ENCODE data around the gene RNU1-4. TPM values are rescaled to one million over a fixed set of nuclear protein-coding genes. Genes with fewer than 3 reads are reported as not detected.
"Not testable (repeated sequence)": the region's sequence is repeated elsewhere in the genome, so short reads cannot be mapped to it uniquely, and the experiment has no call there.

The RNU1-4 gene
- polyA plus RNA-seq, 3 donors = not detected

- not testable (repeated sequence) for DNase-seq
These were observed 14.7 kb upstream of the RNU1-4 start for GRCh38 chr1:16725439-16726245.

GRCh38 chr1:16727190-16728111 is 12.9 kb upstream of the RNU1-4 start:
- no peak for DNase-seq

DNA sequence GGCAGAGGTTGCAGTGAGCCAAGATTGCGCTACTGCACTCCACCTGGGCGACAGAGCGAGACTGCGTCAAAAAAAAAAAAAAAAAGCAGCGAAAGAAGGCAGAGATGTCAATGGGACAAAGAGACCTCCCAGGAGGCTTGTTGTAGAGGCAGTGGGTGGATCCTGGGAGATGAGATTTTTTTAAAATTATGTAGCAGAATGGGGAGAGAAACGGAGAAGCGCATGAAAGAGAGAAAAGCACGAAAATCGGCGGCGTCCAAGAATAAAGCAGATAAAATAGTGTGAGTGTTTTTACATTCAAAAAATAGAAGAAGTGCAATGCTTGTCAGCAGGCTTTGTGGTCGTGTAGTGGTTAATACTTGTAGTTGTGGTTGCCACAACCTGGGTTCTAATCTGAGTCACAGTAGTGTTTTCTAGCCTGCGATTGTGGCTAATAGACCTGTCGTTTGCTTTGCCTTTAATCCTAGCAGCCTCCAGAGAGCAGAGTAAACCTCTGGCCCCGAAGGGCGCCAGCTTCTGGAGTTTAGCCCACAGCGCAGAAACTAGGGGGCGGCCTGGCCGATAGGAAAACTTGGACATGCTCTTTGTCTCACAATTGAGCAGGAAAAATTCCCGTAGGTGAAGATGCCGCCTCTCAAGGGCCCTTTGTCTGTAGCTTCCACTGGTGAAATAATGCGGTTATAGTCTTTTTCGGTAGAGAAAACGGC is 11.9 kb upstream of the RNU1-4 start:
- DNase-seq = not testable (repeated sequence)

DNA sequence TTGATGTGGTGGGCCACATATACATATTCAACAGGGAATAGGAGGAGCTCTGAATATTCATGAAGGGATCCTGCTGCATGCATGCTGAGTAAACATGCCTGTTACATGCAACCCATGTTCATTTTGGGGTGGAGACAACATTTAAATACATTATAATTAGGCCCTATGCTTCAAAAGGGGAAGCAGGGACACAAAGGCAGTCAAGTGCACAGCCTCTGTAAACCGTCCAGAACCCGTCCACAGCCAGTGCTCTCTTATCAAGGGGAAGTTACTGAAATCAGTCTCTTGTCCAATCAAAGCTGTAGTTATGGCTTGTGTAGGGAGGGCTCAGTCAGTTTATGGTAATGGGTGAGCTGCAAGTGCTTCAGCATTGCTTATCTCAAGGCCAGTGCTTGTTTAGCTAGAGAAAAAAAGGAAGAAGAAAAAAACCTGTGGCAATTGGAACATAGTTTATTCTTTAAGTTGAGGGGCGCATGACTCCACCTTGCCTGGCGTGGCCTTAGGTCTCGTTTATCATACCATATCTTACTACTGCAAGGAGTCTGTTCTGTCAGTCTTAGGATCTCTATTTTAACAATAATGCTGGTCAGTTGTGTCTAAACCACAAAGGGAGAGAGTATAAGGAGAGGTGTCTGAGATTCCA is 7.9 kb upstream of the RNU1-4 start:
- DNase-seq = not testable (repeated sequence)

DNA sequence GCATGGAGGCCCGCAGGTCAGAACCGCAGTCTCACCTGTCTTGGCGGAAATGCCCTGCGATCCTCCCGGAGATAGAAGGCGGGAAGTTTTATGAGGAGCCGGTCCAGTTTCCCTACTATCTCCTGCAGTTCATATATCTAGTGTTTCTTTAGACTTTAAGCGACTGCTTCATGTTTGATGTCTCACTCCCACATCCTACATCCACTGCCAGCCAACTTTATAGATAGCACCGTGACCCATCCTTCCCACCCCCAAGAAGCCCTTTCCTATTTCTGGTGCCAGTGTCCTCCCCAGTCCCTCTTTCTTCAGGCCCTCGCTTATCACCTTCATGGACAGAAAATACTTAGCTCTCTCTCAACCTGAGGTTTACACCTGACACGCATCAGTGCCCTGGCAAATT is 914 bp downstream of the RNU1-4 start:
- not testable (repeated sequence) for DNase-seq

- DNase-seq = not testable (repeated sequence)
These were observed 7.3 kb downstream of the RNU1-4 start for GRCh38 chr1:16747660-16748059.

- not testable (repeated sequence) for DNase-seq
These were observed 8.4 kb downstream of the RNU1-4 start for GRCh38 chr1:16748710-16749109.

- DNase-seq = not testable (repeated sequence)
These were observed 9.9 kb downstream of the RNU1-4 start for GRCh38 chr1:16749910-16750888.

DNA sequence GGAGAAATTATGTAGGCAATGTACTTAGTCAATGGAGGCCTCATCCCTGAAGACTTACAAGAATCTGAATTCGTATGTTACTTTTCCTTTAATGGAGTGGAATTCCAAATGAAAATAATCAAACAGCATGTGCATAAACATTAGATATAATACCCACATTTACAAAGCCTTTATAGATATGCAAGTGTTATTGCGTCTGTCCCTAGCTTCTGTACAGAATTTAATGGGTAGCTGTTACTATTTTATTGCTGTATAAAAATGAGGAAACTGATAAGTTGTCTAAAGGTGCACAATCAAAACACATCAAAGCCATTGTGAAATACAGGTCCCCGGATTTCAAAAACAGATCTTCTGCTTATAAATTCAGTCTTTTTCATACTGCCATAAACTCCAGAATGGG is 12.5 kb downstream of the RNU1-4 start:
- DNase-seq = not testable (repeated sequence)

- DNase-seq = not testable (repeated sequence)
These were observed 15.1 kb downstream of the RNU1-4 start for GRCh38 chr1:16755385-16755784.

GRCh38 chr1:16755932-16756331 is 15.6 kb downstream of the RNU1-4 start:
- not testable (repeated sequence) for DNase-seq

GRCh38 chr1:16757574-16757973 is 17.3 kb downstream of the RNU1-4 start:
- DNase-seq = not testable (repeated sequence)

DNA sequence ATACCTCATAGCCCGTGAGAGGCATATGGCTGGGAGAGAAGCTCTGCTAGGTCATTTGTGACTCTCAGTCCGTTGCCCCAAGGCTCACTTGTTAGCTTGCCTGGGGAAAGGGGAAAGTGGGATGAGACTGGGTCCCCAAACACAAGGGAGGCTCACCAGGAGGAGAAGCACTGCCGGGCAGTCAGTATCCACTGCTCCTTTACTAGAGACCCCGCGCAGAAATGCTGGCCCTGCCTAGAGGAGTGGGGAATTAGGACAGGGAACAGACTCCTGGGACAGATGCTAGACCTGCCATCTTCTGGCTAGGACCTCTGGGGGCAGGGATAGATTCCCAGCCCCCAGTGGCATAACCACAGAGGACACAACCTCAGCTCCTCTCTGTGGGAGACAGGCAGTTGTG is 17.7 kb downstream of the RNU1-4 start:
- DNase-seq = not testable (repeated sequence)

DNA sequence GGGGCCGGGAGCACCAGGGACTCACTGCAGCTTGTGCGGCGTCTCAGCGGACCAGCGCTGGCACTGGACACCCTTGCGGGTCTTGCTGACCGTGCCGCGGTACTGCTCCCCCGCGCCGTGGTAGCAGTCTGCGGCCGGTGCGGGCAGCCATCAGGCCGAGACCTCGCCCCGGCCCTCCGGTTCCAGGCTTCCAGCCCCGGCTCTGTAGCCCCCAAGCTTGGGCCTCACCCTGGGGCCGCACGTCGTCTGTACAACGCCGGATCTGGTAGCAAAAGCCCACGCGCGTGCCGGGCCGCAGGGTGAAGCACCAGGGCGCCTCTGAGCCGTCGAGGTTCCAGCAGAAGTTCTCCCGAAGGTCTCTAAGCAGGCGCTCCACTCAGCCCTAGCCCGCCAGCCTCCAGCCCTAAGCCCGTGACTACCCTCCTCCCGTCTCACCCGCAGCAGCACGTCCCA is 18.8 kb downstream of the RNU1-4 start:
- not testable (repeated sequence) for DNase-seq

- not testable (repeated sequence) for DNase-seq
These were observed 19.5 kb downstream of the RNU1-4 start for GRCh38 chr1:16759650-16760455.

DNA sequence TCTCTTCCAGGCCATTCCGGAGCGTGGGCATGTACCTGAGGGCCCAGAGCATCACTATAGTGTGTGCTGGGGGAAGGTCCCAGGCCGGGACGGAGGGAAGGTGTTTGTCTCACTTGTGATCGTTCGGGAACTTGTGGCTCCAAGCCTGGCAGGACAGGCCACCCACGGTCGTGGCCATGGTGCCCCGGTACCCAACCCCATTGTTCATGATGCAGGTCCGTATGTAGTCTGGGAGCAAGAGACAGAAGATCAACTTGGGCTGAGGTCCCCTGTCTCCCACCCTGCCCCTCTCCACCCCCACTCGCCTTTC is 20.1 kb downstream of the RNU1-4 start:
- DNase-seq = not testable (repeated sequence)

DNA sequence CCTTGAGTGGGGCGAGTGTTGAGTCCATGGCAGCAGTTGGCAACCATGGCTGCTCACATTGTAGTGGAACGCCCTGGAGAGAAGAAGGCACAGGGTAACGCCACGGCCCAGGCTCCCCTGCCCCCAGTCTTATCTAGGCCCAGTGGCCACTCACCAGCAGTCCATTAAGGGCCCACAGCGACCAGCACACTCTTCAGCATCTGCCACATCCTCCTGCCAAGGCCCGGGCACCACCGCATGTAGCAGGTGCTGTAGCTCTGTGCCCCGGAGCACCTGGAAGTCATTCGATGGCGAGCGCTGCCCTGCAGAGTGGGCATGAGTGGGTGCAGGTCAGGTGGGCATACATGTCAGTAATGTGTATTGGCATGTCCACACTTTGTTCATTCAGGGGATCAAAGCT is 20.5 kb downstream of the RNU1-4 start:
- DNase-seq = not testable (repeated sequence)

GRCh38 chr1:16764248-16764819 is 24.0 kb downstream of the RNU1-4 start:
- DNase-seq = not testable (repeated sequence)
